ENCODE measurements around the gene PAX9. TPM values are rescaled to one million over a fixed set of nuclear protein-coding genes. Genes with fewer than 3 reads are reported as not detected.

Gene PAX9
- total RNA-seq, 1 donor from 2014 or later = 4.6 TPM

DNA sequence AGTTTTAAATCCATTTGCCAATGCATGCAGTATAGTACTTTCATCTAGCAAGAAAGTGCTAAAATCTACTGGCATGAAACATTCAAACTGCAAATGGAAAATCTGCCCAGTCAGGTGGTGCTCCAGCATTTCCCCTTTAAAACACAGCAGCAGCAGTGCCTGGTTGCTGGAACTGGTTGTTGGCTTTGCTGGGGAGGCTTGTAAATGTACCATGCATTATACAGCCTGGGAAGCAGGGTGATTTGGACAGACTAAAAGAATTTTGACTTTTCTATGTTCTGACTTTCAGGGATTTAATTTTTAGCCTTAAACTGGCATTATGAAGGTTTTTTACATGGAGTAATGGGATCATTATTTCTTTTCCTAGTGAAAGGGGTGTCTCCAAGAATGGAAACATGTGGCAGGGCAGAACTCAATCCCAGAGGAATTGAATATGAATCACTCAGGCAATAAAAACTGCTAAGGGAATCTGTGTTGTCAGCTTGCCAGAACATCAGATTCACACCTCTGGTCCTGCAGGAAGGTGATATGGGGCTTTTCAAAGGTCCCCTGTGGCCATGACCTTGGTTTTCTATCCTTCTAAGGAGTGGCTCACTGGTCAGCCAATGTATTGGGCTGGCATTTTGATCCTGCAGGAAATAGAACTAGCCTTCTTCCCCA, 9.0 kb upstream of the PAX9 start:
- peaks cover 33% of the 10 kb centered on the region for H3K4me1 Mint-ChIP-seq (ENCODE audit: unreplicated experiment)
- no peak overlapping the region for H3K4me3 Mint-ChIP-seq (ENCODE audit: unreplicated experiment)
- H3K36me3 Mint-ChIP-seq (ENCODE audit: unreplicated experiment) = peaks cover 4% of the 10 kb centered on the region
- H3K27ac Mint-ChIP-seq (ENCODE audit: unreplicated experiment) = no peak overlapping the region
- TF ChIP-seq, protein P1, sequence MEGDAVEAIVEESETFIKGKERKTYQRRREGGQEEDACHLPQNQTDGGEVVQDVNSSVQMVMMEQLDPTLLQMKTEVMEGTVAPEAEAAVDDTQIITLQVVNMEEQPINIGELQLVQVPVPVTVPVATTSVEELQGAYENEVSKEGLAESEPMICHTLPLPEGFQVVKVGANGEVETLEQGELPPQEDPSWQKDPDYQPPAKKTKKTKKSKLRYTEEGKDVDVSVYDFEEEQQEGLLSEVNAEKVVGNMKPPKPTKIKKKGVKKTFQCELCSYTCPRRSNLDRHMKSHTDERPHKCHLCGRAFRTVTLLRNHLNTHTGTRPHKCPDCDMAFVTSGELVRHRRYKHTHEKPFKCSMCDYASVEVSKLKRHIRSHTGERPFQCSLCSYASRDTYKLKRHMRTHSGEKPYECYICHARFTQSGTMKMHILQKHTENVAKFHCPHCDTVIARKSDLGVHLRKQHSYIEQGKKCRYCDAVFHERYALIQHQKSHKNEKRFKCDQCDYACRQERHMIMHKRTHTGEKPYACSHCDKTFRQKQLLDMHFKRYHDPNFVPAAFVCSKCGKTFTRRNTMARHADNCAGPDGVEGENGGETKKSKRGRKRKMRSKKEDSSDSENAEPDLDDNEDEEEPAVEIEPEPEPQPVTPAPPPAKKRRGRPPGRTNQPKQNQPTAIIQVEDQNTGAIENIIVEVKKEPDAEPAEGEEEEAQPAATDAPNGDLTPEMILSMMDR (IDR thresholded peaks at IDR 0.05) = no peak
- DNase-seq (ENCODE audit: extremely low spot score, unreplicated experiment) = no peak
- H3K9me3 Mint-ChIP-seq (ENCODE audit: unreplicated experiment) = peaks cover 3% of the 10 kb centered on the region
- H3K27me3 Mint-ChIP-seq (ENCODE audit: unreplicated experiment) = peaks cover 97% of the 10 kb centered on the region

DNA sequence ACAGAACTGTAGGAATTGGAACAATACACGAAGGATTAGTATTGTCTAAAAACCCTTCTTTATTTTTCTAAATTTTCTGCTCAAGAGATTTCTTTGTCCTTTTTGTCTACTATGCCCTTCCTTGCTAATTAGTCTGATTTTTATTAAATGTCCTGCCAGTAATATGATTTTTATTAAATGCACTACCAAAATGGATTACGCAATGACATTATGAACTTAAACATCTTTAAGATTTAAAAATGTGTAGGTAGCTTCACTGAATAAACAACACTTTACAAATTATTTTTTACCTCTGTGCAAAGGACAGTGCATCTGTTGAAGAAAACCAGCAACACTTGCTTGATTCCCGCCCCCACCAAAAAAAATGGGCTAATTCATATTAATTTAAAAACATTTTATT, 8.2 kb upstream of the PAX9 start:
- Mint-ChIP-seq H3K4me1 (ENCODE audit: unreplicated experiment) (peaks cover 27% of the 10 kb centered on the region), H3K27me3 (ENCODE audit: unreplicated experiment) (peaks cover 97% of the 10 kb centered on the region), H3K4me3 (ENCODE audit: unreplicated experiment) (no peak overlapping the region), H3K36me3 (ENCODE audit: unreplicated experiment) (peaks cover 4% of the 10 kb centered on the region), H3K9me3 (ENCODE audit: unreplicated experiment) (peaks cover 3% of the 10 kb centered on the region), H3K27ac (ENCODE audit: unreplicated experiment) (no peak overlapping the region)
- no peak for DNase-seq (ENCODE audit: extremely low spot score, unreplicated experiment)
- TF ChIP-seq, protein P1 (IDR thresholded peaks at IDR 0.05) = no peak

DNA sequence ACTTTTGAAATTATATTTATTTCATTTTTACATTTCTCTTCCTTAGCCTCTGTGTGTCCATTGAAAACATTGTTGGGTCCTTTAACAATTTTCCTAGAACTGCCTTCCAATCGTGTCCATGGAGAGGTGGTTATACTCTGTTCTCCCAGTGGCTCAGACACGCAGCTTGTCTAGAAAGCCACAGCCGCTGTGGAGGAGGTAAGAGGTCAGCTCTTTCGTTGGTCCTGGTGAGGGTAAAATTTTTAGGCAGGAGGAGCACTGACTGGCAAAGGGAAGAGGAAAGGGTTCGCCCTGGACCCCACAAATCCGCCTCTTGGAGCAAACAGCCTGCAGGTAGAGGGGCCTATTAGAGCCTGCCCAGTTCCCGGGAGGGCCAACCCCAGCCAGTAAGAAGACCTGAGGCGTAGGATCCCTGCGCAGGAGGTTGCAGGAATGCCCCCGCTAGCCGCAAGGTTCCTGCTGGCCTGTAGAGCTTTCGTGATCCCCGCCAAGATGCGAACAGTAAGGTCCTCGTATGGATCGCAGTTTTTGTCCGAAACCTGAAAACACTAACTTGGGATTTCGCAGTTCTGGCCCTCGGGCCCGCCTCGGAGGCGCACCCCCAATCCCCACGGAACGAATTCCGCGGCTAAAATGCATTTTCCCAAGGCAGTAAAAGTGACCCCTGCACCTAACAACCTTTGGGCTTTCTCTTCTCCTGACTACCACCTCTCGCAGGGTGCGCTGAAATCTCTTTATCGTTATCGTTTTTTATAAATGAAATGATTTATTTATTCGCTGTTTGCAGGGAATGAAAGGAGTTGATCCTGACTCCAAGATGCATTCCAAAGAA, 7.5 kb upstream of the PAX9 start:
- Mint-ChIP-seq H3K27me3 (ENCODE audit: unreplicated experiment) (peaks cover 95% of the 10 kb centered on the region), H3K27ac (ENCODE audit: unreplicated experiment) (no peak overlapping the region), H3K4me1 (ENCODE audit: unreplicated experiment) (peaks cover 30% of the 10 kb centered on the region), H3K9me3 (ENCODE audit: unreplicated experiment) (peaks cover 3% of the 10 kb centered on the region), H3K36me3 (ENCODE audit: unreplicated experiment) (peaks cover 4% of the 10 kb centered on the region), H3K4me3 (ENCODE audit: unreplicated experiment) (no peak overlapping the region)
- TF ChIP-seq, protein P1 (IDR thresholded peaks at IDR 0.05) = no peak
- DNase-seq (ENCODE audit: extremely low spot score, unreplicated experiment) = no peak

DNA sequence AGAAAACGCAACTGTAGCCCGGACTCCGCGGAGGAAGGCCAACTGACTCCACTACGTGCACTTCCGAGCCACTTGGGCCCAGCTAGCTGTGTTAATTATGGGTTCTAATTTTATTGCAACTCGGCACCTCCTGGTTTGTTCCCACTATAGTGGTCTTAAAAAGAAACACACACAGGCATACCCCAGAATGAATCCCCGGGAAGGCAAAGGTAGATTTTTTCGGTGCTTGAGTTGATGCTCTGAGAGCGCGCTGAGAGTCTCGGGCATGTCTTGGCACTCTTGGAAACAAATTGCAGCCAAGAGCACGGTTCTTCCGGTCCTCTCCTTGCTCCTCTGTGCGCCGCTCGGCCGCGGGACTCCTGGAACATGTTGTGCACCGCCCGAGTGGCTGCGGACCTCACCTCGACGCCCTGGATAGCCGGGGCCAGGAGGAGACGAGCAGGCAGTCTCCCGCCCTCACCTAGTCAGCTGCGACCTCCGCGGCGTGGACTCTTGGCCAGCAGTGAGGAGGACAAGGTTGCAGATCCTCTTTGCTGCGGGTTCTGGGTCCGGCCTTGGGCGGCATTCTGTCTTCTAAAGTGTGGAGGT, 6.8 kb upstream of the PAX9 start:
- Mint-ChIP-seq H3K9me3 (ENCODE audit: unreplicated experiment) (peaks cover 3% of the 10 kb centered on the region), H3K36me3 (ENCODE audit: unreplicated experiment) (peaks cover 4% of the 10 kb centered on the region), H3K27ac (ENCODE audit: unreplicated experiment) (no peak overlapping the region), H3K4me3 (ENCODE audit: unreplicated experiment) (no peak overlapping the region), H3K27me3 (ENCODE audit: unreplicated experiment) (peaks cover 97% of the 10 kb centered on the region), H3K4me1 (ENCODE audit: unreplicated experiment) (peaks cover 32% of the 10 kb centered on the region)
- no peak for DNase-seq (ENCODE audit: extremely low spot score, unreplicated experiment)
- TF ChIP-seq, protein P1 (IDR thresholded peaks at IDR 0.05) = no peak

DNA sequence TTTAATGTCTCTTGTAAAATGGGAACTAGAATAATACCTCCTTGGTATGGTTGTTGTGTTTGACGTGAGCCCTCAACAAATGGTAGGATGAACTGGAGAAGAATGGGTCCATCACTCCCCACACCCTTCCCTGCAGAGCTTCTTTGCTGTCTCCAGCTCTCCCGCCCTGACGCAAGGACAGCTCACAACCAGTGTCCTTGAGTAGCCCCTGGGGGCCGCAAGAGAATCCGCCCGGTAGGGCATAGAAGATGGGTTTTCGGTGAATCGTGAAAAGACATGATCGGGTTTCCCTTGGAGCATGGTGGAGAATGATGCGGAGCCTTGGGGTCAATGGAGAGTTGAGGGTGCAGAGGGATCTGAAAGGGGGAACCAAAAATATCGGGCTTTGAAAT, 6.1 kb upstream of the PAX9 start:
- DNase-seq (ENCODE audit: extremely low spot score, unreplicated experiment) = no peak
- TF ChIP-seq, protein P1 (IDR thresholded peaks at IDR 0.05) = no peak
- Mint-ChIP-seq H3K4me3 (ENCODE audit: unreplicated experiment) (no peak overlapping the region), H3K36me3 (ENCODE audit: unreplicated experiment) (peaks cover 4% of the 10 kb centered on the region), H3K4me1 (ENCODE audit: unreplicated experiment) (peaks cover 32% of the 10 kb centered on the region), H3K9me3 (ENCODE audit: unreplicated experiment) (peaks cover 3% of the 10 kb centered on the region), H3K27ac (ENCODE audit: unreplicated experiment) (no peak overlapping the region), H3K27me3 (ENCODE audit: unreplicated experiment) (peaks cover 97% of the 10 kb centered on the region)
